ENCODE results near the gene SUSD4. TPM values are rescaled to one million over a fixed set of nuclear protein-coding genes. Genes with fewer than 3 reads are reported as not detected.

Gene SUSD4
- total and polyA plus RNA-seq, 10 of the 15 experiments (the other 5 are each of a cell fraction or from before 2014, with no cell fraction given), result 0.13 to 1.1 (median 0.26) TPM; not detected in 3

GRCh38 chr1:223403184-223403815 is 39.3 kb upstream of the SUSD4 start (continued):
- TF ChIP-seq IRF3 (IDR thresholded peaks at IDR 0.05), result no peak
- no peak for TF ChIP-seq SMAD5 (IDR thresholded peaks at IDR 0.05; ENCODE audit: low read depth)
- TF ChIP-seq ZBTB33 (IDR thresholded peaks at IDR 0.05), result no peak
- no peak for TF ChIP-seq CBX5 (IDR thresholded peaks at IDR 0.05; ENCODE audit: low read depth)
- no peak for TF ChIP-seq CBFB (IDR thresholded peaks at IDR 0.05; ENCODE audit: low read depth)
- no peak for TF ChIP-seq TCF3 (IDR thresholded peaks at IDR 0.05; ENCODE audit: borderline replicate concordance, insufficient read depth, low read depth, low read length)
- TF ChIP-seq PKNOX1 (IDR thresholded peaks at IDR 0.05), result no peak
- no peak for TF ChIP-seq HCFC1 (IDR thresholded peaks at IDR 0.05; ENCODE audit: low read length)
- no peak for TF ChIP-seq PAX5 (IDR thresholded peaks at IDR 0.05; ENCODE audit: borderline replicate concordance, low read depth, low read length)
- no peak for TF ChIP-seq ATF3 (IDR thresholded peaks at IDR 0.05; ENCODE audit: borderline replicate concordance, extremely low read depth, low read depth, low read length)
- TF ChIP-seq NKRF (conservative IDR thresholded peaks at IDR 0.05), result no peak

All from GM12878 (cell line).